Body of pancreas (tissue), 4 donors: ENCODE results near the gene ACTL8. TPM values are rescaled to one million over a fixed set of nuclear protein-coding genes. Genes with fewer than 3 reads are reported as not detected.

Experiments
- ATAC-seq: fragments of 150-250 bp; one replicate; pipeline ENCODE4 v1.9.1; 2016
- DNase-seq, 4 donors: peaks; one replicate each; pipeline ENCODE4 v3.0.0-alpha.2; 2019
- H3K27ac ChIP-seq, 4 donors: fragments of 200-600 bp; sonication (generic); 1 replicate in 3 of 4; 2 replicates in 1 of 4; pipeline versions ENCODE4 v1.5.1 to v1.6.1; 2016 to 2019; ENCODE audit warnings: mild to moderate bottlenecking in 1 of 4, mixed read lengths in 1 of 4, moderate library complexity in 1 of 4
- H3K27me3 ChIP-seq, 2 donors: fragments of 200-600 bp; sonication (generic); one replicate each; pipeline ENCODE4 v1.6.0; 2016; ENCODE audit warnings: mild to moderate bottlenecking in 1 of 2
- H3K36me3 ChIP-seq, 2 donors: fragments of 200-600 bp; sonication (generic); replicated peaks in 1 of 2; 2 replicates each; pipeline ENCODE4 v1.5.1; 2016; ENCODE audit warnings: low read depth in 2 of 2; ENCODE audit not compliant: insufficient read depth in 1 of 2
- H3K4me1 ChIP-seq: fragments of 200-600 bp; sonication (generic); one replicate; pipeline ENCODE4 v1.6.0; 2016
- H3K4me3 ChIP-seq, 2 donors: fragments of 200-600 bp; sonication (generic); 1 replicate in 1 of 2; 2 replicates in 1 of 2; pipeline ENCODE4 v1.5.1; 2016 to 2019
- H3K9me3 ChIP-seq, 3 donors: fragments of 200-600 bp; sonication (generic); 1 replicate in 2 of 3; 2 replicates in 1 of 3; pipeline ENCODE4 v1.5.1; 2016
- CTCF ChIP-seq, 7 experiments: fragments of 450-650 bp in 4 of 7; fragments of 200-600 bp in 3 of 7; sonication (generic) in 3 of 7; IDR thresholded peaks; one replicate each; pipeline ENCODE4 v1.5.1; 2016 to 2019; ENCODE audit warnings: antibody characterized with exemption in 7 of 7
- POLR2A ChIP-seq, 3 donors: fragments of 450-650 bp; IDR thresholded peaks; one replicate each; pipeline ENCODE4 v1.6.1; 2016; ENCODE audit warnings: antibody characterized with exemption in 3 of 3, mild to moderate bottlenecking in 2 of 3
- WGBS, 2 donors: methylation state at CpG; one replicate each; pipeline ENCODE4 v1.1.5; 2017; 5-methylcytosine and 5-hydroxymethylcytosine counted together
- intact Hi-C: fragments of 100-400 bp; cut with DNase I; formaldehyde crosslinking; loops from one replicate; pipeline ENCODE4 v1.15.1; 2023
- total RNA-seq, 2 donors: library from RNA; depleted of rRNA; stranded (reverse); fragments of >200 nt; gene quantifications; one replicate each; pipeline ENCODE4 v1.1.0, GENCODE V29; 2016

Gene ACTL8
- total RNA-seq, 2 donors from 2014 or later: not detected

GRCh38 chr1:17763995-17764394 lies 8.9 kb downstream of the ACTL8 start:
- no peak overlapping the region for H3K27ac ChIP-seq
- DNase-seq (no peak), ATAC-seq (no peak)
- 73 to 100% methylated on average over 2 to 5 of the region's 5 CpGs for WGBS, 2 donors
- no peaks in the 10 kb centered on the region for H3K36me3 ChIP-seq
- no peaks in the 10 kb centered on the region for H3K4me1 ChIP-seq
- TF ChIP-seq CTCF (IDR thresholded peaks at IDR 0.05) (no peak), POLR2A (IDR thresholded peaks at IDR 0.05) (no peak)
- H3K27me3 ChIP-seq: no peaks in the 10 kb centered on the region
- H3K9me3 ChIP-seq: peaks cover 0 to 4% (median 0%) of the 10 kb centered on the region in 3 donors
- no peak overlapping the region for H3K4me3 ChIP-seq
- intact Hi-C loops: no loop called here

DNA sequence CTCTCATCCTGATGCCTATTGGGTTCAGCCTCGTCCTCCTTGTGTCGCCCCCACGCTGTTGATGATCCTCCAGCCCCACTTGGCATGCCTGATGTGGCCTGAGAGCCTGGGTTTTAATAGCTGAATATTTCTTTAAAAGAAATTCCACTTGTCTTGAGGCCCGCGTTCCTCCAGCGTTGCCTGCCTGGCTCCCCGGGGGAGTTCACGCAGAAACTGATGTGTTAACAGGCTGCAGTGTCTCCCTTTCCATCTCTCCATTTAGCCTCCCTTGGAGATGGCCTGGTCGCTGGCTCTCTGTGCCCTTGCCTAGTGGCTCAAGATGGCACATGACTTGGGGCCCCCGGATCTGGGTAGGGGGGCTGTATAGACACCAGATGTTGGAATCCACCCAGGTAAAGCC lies 9.5 kb downstream of the ACTL8 start:
- Histone ChIP-seq H3K27me3 (no peaks in the 10 kb centered on the region), H3K36me3 (no peaks in the 10 kb centered on the region), H3K9me3 (no peaks in the 10 kb centered on the region), H3K4me1 (no peaks in the 10 kb centered on the region), H3K4me3 (no peak overlapping the region), H3K27ac (no peak overlapping the region)
- 59 to 67% methylated on average over 9 to 10 of the region's 10 CpGs for WGBS, 2 donors
- no peak for ATAC-seq
- DNase-seq: no peak
- TF ChIP-seq CTCF (IDR thresholded peaks at IDR 0.05): no peak
- TF ChIP-seq POLR2A (IDR thresholded peaks at IDR 0.05): no peak
- intact Hi-C loops: no loop called here

DNA sequence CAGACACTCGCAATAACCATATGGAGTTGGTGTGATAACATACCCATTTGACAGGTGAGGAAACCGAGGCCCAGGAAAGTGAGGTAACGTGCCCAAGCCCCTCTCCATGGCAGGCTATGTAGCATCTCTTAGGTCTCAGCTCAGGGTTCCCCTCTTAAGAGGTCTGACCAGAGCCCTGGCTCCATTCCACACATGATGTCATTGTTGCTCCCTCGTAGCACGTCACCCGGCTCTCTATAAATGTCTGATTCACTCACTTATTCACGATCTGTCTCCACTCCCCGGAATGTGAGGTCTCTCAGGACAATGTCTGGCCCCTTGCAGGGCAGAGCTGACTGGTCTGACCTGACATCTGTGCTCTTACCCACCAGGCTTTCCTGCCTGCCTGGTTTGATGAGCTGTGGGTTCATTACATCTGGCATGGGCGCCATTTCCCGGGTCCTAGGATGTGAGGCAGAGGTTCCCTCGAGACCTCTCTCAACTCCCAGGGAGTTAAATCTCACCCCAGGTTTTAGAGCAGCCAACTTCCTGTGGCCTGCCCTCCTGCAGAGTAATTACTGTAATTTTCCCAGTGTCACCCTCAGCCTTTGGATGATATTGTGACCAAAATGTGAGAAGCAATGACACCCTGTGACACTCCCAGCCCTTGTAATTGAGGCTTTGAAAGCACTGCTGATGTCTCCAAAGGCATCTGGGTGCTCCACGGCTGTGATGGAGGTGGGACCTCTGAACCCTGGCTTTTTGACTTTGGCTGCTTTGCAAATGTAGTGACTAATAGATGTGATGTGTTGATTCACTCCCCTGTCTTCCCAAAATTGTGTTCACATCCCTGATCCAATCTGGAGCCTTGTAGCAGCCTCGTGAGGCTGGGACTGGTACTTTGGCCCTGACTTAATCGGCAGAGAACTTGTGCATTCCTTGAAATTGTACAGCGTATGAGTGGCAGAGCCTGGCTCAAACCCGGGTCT lies 10.6 kb downstream of the ACTL8 start:
- intact Hi-C loops: no loop called here

DNA sequence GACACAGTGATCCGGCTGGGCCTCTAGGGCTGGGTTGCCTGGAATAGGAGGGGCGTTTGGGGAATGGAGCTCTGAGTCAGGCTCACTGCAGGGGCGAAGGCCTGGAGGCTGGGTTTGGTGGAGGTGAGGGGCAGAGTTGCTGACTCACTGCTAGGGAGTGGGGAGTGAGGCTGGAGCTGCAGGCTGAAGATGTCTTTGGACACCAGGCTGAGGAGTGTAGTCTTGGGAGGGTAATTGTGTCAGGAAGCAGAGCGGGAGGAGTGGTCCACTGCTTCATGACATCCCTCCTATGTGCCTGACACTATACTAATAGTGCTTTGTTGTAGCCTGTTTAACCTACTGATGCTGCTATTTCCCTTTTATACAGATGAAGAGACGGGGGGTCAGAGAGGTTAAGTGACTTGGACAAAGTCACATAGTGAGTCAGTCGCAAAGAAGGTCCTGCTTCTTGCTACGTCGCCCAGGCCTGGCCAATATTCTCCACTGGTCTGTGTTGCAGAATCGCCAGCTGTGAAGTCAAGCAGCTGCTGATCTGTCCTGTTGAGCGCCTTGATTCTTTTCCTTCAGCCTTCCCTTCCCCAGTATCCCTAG lies 13.6 kb downstream of the ACTL8 start:
- H3K36me3 ChIP-seq: no peaks in the 10 kb centered on the region
- no peaks in the 10 kb centered on the region for H3K27me3 ChIP-seq
- H3K4me3 ChIP-seq: no peak overlapping the region
- no peak for TF ChIP-seq POLR2A (IDR thresholded peaks at IDR 0.05)
- no peak for TF ChIP-seq CTCF (IDR thresholded peaks at IDR 0.05)
- no peaks in the 10 kb centered on the region for H3K4me1 ChIP-seq
- 79% methylated on average over 10 of the region's 10 CpGs for WGBS, 2 donors
- DNase-seq (peak in 3 of 4 donors; percentile 25 to 54 (median 28)), ATAC-seq (peak; percentile 49)
- peak overlapping the region in 1 of 4 donors; percentile 17 for H3K27ac ChIP-seq
- intact Hi-C loops: no loop called here
- H3K9me3 ChIP-seq: no peaks in the 10 kb centered on the region

More for the DNA sequence above, 10.6 kb downstream of the ACTL8 start:
- Histone ChIP-seq H3K27me3 (no peaks in the 10 kb centered on the region), H3K4me3 (no peak overlapping the region), H3K9me3 (no peaks in the 10 kb centered on the region), H3K4me1 (no peaks in the 10 kb centered on the region), H3K36me3 (no peaks in the 10 kb centered on the region), H3K27ac (no peak overlapping the region)
- peak; percentile 31 for ATAC-seq
- TF ChIP-seq CTCF (IDR thresholded peaks at IDR 0.05) (no peak), POLR2A (IDR thresholded peaks at IDR 0.05) (no peak)
- 60 to 65% methylated on average over 15 to 16 of the region's 16 CpGs for WGBS, 2 donors
- peak in 3 of 4 donors; percentile 13 to 46 (median 19) for DNase-seq
